DOHH2 (cell line): ENCODE results near the gene TCEANC.

ENCODE experiments used
- H3F3A ChIP-seq: fragments of 200-600 bp; sonication (generic), shearing (Covaris generic); 2 replicates; pipeline ENCODE4 v1.6.0; 2016; ENCODE audit warnings: antibody characterized with exemption, mild to moderate bottlenecking; ENCODE audit not compliant: control insufficient read depth, insufficient read depth
- H3K27ac ChIP-seq: fragments of 200-600 bp; sonication (generic); 2 replicates; pipeline ENCODE4 v1.5.1; 2014; ENCODE audit warnings: low read depth, mild to moderate bottlenecking, low read length, moderate library complexity
- H3K27me3 ChIP-seq: fragments of 200-600 bp; sonication (generic); 2 replicates; pipeline ENCODE4 v1.6.1; 2014; ENCODE audit warnings: mild to moderate bottlenecking, low read length, mixed read lengths; ENCODE audit not compliant: control insufficient read depth
- H3K36me3 ChIP-seq: fragments of 200-600 bp; sonication (generic); 2 replicates; pipeline ENCODE4 v1.6.1; 2014; ENCODE audit warnings: mild to moderate bottlenecking, low read length, moderate library complexity, mixed read lengths; ENCODE audit not compliant: control insufficient read depth
- H3K4me1 ChIP-seq: fragments of 200-600 bp; sonication (generic); 2 replicates; pipeline ENCODE4 v1.6.1; 2014; ENCODE audit warnings: mild to moderate bottlenecking, low read length, mixed read lengths; ENCODE audit not compliant: control insufficient read depth
- H3K4me2 ChIP-seq: fragments of 200-600 bp; sonication (generic); 2 replicates; pipeline ENCODE4 v1.6.0; 2014; ENCODE audit warnings: mild to moderate bottlenecking, low read length, moderate library complexity
- H3K4me3 ChIP-seq: fragments of 200-600 bp; sonication (generic); 2 replicates; pipeline ENCODE4 v1.5.1; 2014; ENCODE audit warnings: mild to moderate bottlenecking, low read length, mixed read lengths
- H3K79me2 ChIP-seq: fragments of 200-600 bp; sonication (generic); 2 replicates; pipeline ENCODE4 v1.6.1; 2014; ENCODE audit warnings: mild to moderate bottlenecking, low read length, mixed read lengths; ENCODE audit not compliant: control insufficient read depth
- H3K9me2 ChIP-seq: fragments of 200-600 bp; sonication (generic); replicated peaks from 2 replicates; pipeline ENCODE4 v1.6.1; 2014; ENCODE audit warnings: mild to moderate bottlenecking, low read length, mixed read lengths; ENCODE audit not compliant: control insufficient read depth
- H3K9me3 ChIP-seq: fragments of 200-600 bp; sonication (generic); 2 replicates; pipeline ENCODE4 v1.6.1; 2014; ENCODE audit warnings: antibody characterized with exemption, low read length, mixed read lengths; ENCODE audit not compliant: control insufficient read depth, insufficient read depth
- H4K20me1 ChIP-seq: fragments of 200-600 bp; sonication (generic); 2 replicates; pipeline ENCODE4 v1.6.0; 2014; ENCODE audit warnings: low read depth, mild to moderate bottlenecking, antibody characterized with exemption, low read length, moderate library complexity; ENCODE audit not compliant: control insufficient read depth, insufficient read depth
- EZH2phosphoT487 ChIP-seq: fragments of 200-600 bp; sonication (generic); IDR thresholded peaks from 2 replicates; pipeline ENCODE4 v1.6.1; 2017; ENCODE audit warnings: borderline replicate concordance, mild to moderate bottlenecking, antibody characterized with exemption, low read length, moderate library complexity, mixed read lengths
- TF ChIP-seq, protein P1 (sequence below): fragments of 200-600 bp; sonication (generic); IDR thresholded peaks from one replicate; pipeline ENCODE4 v1.5.1; 2014; ENCODE audit warnings: antibody characterized with exemption, mild to moderate bottlenecking, low read depth, low read length; ENCODE audit not compliant: poor library complexity, severe bottlenecking

TCEANC gene

DNA sequence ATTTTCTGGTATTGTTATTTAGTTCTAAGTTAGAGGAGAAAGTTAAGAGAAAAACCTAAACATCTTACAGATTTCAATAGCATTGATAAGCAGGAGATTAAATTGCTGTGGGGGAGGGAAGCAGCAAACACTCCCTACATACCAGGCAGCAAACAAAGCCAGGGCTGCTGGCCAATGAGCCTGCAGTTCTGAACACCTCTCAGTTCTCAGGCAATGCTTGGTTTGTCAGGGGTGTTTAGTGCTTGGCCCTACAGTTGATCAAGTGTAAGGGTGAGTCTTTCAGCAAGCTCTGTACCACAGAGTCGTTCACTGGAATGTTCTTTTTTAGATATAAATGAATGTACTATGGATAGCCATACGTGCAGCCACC, 45.0 kb upstream of the TCEANC start:
- Histone ChIP-seq H3K4me1 (no peaks in the 10 kb centered on the region), H3K27ac (no peak overlapping the region), H3K9me3 (no peaks in the 10 kb centered on the region), H3K4me3 (no peak overlapping the region), H3K4me2 (no peak overlapping the region), H3K9me2 (no peaks in the 10 kb centered on the region), H3K36me3 (no peaks in the 10 kb centered on the region), H3K79me2 (no peaks in the 10 kb centered on the region), H3F3A (no peaks in the 10 kb centered on the region), H3K27me3 (no peaks in the 10 kb centered on the region), H4K20me1 (no peaks in the 10 kb centered on the region)
- no peak for TF ChIP-seq EZH2phosphoT487
- TF ChIP-seq, protein P1, sequence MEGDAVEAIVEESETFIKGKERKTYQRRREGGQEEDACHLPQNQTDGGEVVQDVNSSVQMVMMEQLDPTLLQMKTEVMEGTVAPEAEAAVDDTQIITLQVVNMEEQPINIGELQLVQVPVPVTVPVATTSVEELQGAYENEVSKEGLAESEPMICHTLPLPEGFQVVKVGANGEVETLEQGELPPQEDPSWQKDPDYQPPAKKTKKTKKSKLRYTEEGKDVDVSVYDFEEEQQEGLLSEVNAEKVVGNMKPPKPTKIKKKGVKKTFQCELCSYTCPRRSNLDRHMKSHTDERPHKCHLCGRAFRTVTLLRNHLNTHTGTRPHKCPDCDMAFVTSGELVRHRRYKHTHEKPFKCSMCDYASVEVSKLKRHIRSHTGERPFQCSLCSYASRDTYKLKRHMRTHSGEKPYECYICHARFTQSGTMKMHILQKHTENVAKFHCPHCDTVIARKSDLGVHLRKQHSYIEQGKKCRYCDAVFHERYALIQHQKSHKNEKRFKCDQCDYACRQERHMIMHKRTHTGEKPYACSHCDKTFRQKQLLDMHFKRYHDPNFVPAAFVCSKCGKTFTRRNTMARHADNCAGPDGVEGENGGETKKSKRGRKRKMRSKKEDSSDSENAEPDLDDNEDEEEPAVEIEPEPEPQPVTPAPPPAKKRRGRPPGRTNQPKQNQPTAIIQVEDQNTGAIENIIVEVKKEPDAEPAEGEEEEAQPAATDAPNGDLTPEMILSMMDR, result no peak

DNA sequence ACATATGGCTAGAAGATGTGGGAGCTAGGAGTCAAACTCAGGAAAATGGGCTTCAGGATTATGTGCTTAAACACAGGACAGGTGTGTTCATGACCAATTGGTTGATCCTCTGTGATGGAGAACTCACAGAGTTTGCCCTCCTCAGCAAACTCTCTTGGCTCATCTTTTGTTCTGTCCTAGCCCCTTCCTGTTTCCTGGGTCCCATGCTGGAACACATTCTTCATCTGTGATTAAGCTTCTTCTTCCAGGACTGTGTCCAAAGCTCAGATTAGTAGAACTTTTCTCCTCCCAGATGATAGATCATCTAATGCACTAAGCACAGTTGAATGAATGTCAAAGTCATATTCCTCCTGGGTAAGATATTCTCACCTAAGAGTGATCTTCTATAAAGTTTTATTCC, 38.8 kb upstream of the TCEANC start:
- TF ChIP-seq, protein P1, result no peak
- no peak for TF ChIP-seq EZH2phosphoT487
- H3K79me2 ChIP-seq, result no peaks in the 10 kb centered on the region
- no peaks in the 10 kb centered on the region for H3K4me1 ChIP-seq
- H4K20me1 ChIP-seq, result no peaks in the 10 kb centered on the region
- H3K4me3 ChIP-seq, result no peak overlapping the region
- no peaks in the 10 kb centered on the region for H3K27me3 ChIP-seq
- H3K27ac ChIP-seq, result no peak overlapping the region
- H3K36me3 ChIP-seq, result no peaks in the 10 kb centered on the region
- no peaks in the 10 kb centered on the region for H3K9me2 ChIP-seq
- H3K4me2 ChIP-seq, result no peak overlapping the region
- H3F3A ChIP-seq, result no peaks in the 10 kb centered on the region
- no peaks in the 10 kb centered on the region for H3K9me3 ChIP-seq

DNA sequence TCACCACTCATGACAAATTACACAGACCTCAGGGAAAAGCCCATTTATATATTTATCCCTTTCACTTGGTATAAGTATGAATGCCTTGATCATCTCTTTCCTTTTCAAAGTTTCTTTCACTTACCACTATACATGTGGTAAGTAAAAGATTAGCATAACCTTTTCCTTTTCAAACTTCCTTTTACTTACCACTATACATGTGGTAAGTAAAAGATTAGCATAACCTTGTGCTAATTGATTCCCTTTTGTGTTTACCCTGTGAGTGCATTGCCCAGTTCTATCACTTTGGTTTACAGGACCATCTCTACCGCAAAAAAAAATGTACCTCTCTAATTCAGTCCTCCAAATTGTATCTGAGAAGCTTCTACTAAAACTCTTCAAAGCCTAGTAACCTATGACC, 32.7 kb upstream of the TCEANC start:
- H3K4me2 ChIP-seq, result no peak overlapping the region
- no peaks in the 10 kb centered on the region for H3K9me2 ChIP-seq
- H3K4me1 ChIP-seq, result no peaks in the 10 kb centered on the region
- no peaks in the 10 kb centered on the region for H4K20me1 ChIP-seq
- H3K36me3 ChIP-seq, result no peaks in the 10 kb centered on the region
- H3K4me3 ChIP-seq, result no peak overlapping the region
- no peaks in the 10 kb centered on the region for H3K79me2 ChIP-seq
- no peaks in the 10 kb centered on the region for H3K27me3 ChIP-seq
- no peaks in the 10 kb centered on the region for H3K9me3 ChIP-seq
- TF ChIP-seq, protein P1, result no peak
- TF ChIP-seq EZH2phosphoT487, result no peak
- H3F3A ChIP-seq, result no peaks in the 10 kb centered on the region
- H3K27ac ChIP-seq, result no peak overlapping the region
